GM19395 (cell line): Measurements from ENCODE around the gene STAG1.
A peak's percentile ranks its signal among the peaks of the same experiment; 100 is the strongest.
"Not testable (repeated sequence)": the region's sequence is repeated elsewhere in the genome, so short reads cannot be mapped to it uniquely, and the experiment has no call there.

Source experiments
- ATAC-seq: cut with Tn5 transposase; IDR thresholded peaks from one replicate; pipeline ENCODE4 v1.9.1; 2021; ENCODE audit warnings: mild to moderate bottlenecking, moderate library complexity; ENCODE audit not compliant: unreplicated experiment

STAG1 gene

DNA sequence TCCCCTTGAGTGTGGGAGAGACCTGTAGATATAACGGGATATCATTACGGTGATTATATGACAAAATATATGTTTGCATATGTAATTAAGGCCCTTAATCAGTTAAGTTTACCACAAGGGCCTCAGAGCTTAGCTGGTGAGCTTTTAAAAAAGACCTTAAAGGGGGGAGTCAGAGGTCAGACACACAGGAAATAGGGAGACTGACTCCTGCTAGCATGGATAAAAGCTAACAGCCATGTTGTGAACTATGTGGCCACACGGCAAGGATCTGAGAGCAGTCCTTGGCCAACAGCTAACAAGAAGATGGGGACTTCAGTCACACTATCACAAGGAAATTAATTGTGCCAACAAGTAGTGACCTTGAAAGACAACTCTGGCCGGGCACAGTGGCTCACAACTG is 3.1 kb downstream of the STAG1 start:
- ATAC-seq, result no peak

DNA sequence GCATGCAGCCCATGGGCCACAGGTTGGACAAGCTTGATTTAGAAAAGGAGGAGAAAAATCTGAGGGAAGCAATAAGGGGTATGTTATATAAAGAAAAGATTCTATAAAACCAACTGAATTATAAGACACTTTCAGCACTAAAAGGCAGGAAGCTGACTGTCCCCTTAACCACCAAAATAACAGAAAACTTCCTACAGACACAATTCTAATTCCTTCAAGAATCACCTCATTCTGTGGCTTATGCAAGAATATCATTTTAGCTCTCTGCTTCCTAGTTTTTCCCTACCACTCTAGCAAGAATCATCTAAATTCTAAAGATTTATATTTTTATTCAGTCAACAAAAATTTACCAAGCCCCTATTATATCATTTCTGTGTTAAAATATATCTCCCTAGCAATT is 6.3 kb downstream of the STAG1 start:
- ATAC-seq, result no peak

DNA sequence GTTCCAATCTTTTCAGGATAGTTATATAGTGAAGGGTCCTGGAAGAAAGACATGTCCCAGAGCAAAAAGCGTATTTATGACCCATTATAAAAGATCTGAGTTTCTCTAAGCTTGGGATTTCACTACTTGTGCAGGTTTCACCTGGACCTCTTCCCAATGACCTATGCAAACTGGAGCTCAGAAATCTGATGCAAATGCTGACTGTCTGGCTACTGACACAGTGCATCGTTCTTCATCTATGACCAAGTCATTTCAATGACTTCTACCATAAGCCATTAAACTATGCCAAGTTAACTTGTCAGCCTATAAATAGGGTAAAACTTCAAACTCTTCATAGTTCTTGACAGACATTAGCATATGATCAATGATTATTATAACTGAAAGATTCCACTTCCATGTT is 11.1 kb downstream of the STAG1 start:
- ATAC-seq, result no peak

DNA sequence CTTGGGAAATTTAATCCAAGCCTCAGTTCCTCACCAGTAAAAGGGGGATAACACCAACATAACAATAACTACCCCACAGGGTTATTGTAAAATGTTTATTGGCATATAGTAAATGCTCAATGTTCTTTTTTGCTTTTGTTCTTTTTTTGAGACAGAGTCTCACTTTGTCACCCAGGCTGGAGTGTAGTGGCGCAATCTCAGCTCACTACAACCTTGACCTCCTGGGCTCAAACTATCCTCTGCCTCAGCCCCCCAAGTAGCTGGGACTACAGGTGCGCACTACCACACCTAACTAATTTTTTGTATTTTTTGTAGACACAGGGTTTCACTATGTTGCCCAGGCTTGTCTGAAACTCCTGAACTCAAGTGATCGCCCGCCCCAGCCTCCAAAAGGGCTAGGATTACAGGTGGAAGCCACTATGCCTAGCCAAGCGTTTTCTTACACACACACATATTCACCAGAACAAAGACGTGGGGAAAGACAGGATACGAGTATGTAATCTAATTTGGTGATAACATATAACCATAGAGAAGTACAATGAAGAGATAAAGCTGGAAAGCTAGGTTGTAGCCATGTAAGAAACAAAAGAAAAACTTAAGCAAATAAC is 11.7 kb downstream of the STAG1 start:
- ATAC-seq, result no peak

DNA sequence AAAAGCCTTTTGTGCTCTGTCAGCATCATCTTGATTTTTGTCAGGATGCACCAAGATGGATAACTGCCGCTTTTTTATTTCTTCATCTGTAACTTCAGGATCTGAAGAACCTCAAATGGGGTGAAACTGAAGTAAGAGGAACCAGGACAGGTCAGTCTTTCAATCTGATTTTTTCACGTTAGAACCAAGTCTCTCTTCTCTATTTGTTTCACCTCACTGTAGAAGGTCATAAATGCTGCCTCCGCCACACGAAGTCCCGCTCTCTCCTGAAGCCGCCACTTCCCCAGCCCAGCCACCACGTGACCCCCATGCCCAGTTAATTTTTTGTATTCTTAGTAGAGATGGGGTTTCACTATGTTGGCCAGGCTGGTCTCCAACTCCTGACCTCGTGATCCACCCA is 15.2 kb downstream of the STAG1 start:
- ATAC-seq, result not testable (repeated sequence)

DNA sequence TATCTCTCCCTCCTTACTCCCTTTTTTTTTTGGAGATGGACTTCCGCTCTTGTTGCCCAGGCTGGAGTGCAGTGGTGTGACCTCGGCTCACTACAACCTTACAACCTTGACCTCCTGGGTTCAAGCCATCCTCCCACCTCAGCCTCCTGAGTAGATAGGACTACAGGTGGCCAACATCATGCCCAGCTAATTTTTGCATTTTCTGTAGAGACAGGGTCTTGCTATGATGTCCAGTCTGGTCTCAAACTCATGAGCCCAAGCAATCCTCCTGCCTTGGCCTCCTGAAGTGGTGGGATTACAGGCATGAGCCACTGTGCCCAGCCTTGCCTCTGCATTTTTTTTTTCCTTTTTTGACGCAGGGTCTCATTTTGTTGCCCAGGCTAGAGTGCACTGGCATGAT is 17.1 kb downstream of the STAG1 start:
- ATAC-seq, result no peak

DNA sequence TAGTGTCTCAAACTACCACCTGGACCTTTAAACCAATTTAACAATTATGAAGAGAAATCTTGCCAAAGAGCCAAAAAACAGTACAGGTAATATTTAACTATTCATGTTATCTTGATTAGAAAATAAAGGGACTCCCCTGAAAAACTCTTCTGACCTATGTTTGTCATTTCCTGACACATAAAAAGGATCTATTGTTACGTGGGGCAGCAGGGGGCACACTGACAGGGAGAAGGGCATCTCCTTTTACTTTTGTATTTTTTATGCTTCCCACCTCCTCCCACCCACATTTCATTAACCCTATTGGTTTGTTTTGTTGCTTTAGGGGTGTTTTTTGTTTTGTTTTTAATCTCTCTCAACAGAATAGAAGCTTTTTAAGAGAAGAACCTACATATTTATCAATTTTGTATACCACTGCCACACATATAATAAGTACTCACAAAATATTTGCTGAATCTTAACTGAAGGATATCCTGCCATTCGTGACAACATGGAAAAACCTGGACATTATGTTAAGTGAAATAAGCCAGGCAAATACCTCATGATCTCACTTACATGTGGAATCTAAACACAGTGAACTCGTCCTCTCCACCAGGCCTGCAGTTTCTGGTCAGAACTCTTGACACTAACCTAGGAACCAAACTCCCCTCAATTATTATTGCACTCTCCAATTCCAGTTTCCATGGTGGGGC is 17.7 kb downstream of the STAG1 start:
- ATAC-seq, result no peak

DNA sequence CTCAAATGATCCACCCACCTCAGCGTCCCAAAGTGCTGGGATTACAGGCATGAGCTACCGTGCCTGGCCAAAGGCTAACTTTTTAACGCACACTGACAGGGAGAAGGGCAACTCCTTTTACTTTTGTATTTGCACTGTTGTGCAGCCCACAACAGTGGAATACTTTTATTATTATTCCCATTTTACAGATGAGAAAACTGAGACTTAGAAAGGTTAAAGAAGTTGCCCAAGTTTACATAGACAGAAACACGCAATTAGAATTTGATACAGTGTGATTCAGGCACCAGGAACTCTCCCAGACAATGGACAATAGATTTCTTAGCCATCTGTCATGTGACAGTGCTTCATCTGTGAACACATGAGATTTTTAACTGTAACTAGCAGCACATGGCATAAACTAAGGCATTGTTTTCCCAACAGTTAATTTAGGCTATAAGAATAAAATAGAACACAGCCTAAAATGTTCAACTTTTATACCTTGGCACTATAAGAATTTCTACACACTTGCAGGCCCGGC is 18.8 kb downstream of the STAG1 start:
- ATAC-seq, result no peak

DNA sequence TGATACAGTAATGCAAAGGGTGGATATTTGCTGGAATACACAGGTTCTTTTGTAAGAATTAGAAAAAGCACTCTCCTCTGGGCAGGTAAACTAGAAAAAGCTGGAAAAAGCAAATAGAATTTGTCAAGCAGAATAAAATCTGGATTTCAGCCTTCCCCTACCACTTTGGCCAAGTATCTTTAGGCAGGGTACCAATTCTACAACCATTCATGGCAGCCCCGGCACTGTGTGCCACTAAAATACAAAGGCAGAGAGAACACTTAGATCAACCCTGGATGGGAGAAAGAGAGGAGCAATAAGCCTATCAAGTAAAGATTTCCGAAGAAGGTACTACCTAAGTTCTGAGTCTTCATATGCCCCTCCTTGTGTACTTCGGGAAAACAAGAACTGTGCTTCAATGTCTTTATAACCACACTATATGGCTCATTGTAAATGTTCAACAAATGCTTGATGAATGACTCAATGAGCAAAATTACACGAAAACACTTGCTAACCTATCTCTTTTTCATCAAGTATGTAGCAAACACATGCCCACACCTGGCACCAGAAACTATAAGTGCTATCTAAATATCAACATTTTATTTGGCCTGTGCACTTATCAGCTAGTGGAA is 20.8 kb downstream of the STAG1 start:
- ATAC-seq, result no peak

DNA sequence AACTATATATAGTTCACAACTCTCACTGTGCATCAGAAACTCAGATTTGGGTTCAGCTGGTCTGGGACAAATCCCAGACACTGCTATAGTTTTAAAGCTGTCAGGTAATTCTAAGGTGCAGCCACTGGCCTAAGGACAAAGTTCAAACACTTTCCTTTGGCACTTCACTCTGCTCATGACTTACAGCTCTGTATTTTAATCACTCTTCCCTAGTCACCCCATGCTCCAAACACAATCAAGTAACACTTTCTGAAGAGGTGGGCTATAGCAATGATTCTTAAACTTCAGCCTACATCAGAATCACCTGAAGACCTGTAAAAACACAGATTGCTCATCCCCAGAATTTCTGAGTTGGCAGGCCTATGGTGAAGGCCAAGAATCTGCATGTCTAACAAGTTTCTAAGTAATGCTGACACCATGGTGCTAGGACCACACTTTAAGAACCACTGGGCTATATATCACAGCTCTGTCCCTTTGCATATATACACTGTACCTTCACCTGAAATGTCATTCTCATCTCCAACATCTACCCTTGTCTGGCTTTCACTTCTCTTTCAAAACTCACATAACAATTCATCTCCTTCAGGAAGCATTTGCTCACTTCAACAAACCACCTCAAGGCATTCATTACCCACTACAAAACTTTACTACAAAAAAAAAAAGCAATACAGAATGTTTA is 21.4 kb downstream of the STAG1 start:
- ATAC-seq, result peak; percentile 72

DNA sequence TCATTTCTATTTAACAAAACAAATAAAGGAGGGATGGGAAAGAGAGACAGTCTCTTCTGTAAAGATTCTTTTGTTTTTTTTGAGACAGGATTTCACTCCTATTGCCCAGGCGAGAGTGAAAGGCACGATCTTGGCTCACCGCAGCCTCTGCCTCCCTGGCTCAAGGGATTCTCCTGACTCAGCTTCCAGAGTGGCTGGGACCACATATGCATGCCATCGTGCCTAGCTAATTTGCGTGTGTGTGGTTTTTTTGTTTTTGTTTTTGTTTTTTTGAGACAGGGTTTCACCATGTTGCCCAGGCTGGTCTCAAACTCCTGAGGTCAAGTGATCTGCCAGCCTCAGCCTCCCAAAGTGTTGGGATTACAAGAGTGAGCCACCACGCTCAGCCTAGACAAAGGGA is 23.3 kb downstream of the STAG1 start:
- peak; percentile 3 for ATAC-seq

DNA sequence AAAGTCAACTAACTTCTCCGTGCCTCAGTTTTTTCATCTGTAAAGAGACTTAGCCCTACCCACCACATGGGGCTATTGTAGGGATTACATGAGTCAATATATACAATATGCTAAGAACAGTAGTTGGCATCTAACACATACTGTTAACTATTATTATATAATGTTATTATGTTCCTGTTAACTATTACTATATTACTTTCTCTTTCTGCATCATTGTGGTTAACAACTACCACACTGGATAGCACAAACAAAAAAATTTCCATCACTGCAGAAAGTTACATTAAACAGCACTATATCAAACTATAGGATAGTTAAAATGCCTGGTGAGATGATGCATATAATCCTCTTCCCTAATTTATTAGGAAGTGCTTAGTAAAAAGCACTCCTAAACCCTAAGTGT is 23.7 kb downstream of the STAG1 start:
- peak; percentile 52 for ATAC-seq

DNA sequence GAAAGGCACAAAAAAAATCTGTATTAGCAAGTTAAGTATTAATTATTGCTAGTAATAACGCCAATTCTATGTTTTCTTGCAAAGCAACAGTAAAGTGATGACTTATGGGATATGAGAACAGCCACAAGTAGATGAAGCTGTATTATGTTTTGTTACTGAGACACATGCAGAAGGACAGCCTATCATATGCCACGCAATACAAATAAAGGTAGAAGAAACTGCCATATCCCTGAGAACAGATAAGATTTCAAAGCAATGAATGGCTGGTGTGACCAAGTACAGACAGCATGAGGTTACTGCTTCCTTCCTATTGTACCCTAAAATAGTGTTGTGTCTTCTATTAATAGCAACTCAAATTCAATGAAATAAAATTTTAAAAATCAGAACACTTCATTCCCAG is 26.7 kb downstream of the STAG1 start:
- ATAC-seq, result no peak

DNA sequence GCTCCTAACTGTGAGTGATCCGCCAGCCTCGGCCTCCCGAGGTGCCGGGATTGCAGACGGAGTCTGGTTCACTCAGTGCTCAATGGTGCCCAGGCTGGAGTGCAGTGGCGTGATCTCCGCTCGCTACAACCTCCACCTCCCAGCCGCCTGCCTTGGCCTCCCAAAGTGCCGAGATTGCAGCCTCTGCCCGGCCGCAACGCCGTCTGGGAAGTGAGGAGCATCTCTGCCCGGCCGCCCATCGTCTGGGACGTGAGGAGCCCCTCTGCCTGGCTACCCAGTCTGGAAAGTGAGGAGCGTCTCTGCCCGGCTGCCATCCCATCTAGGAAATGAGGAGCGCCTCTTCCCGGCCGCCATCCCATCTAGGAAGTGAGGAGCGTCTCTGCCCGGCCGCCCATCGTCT is 29.3 kb downstream of the STAG1 start:
- not testable (repeated sequence) for ATAC-seq

DNA sequence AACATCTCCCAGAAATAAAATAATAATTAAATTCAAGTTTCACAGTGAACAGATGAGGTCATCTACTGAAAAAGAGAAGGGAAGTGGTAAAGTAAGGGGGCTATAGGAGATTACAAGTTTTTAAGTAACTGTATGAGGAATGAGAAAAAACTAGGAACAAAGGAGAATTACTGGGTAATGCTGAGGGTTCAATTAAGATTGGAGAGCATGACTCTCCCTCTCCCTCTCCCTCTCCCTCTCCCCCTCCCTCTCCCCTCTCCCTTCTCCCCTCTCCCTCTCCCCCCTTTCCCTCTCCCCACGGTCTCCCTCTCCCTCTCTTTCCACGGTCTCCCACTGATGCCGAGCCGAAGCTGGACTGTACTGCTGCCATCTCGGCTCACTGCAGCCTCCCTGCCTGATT is 29.8 kb downstream of the STAG1 start:
- ATAC-seq, result not testable (repeated sequence)

DNA sequence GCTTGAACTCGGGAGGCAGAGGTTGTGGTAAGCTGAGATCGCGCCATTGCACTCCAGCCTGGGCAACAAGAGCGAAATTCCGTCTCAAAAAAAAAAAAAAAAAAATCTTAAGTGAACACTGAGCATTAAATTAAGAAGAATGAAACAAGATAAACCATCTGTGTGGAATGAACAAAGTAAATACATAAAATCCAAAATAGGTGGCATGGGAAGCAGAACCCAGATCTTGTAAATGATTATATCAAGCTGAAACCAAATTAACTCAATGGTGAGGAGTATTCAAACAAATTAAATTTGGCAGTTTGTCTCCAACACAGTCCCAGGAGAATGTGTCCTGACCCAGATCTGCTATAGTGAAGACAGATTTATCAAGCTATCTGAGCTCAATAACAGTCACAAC is 32.1 kb downstream of the STAG1 start:
- no peak for ATAC-seq

DNA sequence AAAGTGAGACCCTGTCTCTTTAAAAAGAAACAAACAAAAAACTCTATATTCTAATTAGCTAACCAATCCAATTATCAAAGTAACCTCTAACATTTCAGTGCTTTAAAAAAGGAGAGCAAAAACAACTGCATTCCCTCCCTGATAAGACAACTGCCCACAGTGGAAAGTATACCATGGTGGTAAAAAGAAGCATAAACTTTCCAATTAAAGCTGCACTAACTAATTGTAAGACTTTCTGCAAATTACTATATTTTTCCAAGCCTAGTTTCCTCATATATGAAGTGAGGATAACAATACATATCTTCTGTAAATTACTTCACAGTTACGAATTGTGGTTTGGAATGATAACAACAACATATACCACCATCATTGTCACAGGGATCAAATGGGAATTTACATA is 35.5 kb downstream of the STAG1 start:
- no peak for ATAC-seq

DNA sequence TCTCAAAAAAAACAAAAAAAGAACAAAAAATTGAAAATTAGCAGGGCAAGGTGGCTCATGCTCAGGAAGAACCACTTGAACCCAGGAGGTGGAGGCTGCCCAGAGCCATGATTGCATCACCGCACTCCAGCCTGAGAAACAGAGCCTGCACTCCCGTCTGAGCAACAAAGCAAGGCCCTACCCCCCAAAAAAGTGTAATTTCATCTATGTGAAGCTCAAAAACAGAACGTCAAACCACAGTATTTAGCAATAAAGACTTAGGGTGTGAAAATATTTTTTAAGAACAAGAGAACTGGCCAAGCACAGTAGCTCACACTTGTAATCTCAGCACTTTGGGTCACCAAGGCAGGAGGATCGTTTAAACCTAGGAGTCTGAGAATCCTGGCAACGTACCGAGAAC is 38.2 kb downstream of the STAG1 start:
- ATAC-seq, result no peak

DNA sequence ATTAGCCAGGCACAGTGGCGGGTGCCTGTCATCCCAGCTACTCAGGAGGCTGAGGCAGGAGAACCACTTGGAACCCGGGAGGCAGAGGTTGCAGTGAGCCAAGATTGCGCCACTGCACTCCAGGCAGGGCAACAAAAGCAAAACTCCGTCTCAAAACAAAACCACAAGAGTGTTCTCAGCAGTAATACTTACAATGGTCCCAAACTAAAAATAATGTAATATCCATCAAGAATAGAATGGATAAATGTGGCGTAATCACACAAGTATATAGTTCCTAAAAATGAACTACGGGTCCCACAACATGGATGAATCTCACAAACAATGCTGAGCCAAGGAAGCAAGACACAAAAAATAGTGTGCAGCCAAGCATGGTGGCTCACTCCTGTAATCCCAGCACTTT is 39.2 kb downstream of the STAG1 start:
- no peak for ATAC-seq

DNA sequence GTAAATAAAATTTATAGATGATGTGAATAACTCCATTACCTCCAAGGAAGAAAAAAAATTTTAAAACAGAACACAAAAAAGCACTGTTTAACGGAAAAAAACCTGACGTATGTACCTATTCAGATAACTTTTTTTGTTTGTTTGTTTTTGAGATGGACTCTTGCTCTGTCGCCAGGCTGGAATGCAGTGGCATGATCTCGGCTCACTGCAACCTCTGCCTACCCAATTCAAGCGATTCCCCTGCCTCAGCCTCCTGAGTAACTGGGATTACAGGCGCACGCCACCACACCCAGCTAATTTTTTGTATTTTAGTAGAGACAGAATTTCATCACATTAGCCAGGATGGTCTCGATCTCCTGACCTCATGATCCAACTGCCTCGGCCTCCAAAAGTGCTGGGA is 40.3 kb downstream of the STAG1 start:
- ATAC-seq, result not testable (repeated sequence)

DNA sequence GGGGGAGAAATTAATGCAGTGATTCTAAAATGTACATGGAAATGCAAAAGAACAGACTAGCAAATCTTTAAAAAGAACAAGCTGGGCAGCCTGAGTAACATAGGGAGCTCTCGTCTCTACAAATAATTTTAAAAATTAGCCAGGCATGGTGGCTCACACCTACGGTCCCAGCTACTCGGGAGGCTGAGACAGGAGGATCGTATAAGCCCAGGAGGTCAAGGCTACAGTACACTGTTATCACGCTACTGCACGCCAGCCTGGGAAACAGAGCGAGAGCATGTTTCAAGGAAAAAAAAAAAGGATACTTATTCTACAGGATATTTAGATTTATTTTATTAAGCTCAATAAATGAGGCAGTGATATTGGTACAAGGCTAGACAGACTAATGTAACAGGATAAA is 40.9 kb downstream of the STAG1 start:
- no peak for ATAC-seq

DNA sequence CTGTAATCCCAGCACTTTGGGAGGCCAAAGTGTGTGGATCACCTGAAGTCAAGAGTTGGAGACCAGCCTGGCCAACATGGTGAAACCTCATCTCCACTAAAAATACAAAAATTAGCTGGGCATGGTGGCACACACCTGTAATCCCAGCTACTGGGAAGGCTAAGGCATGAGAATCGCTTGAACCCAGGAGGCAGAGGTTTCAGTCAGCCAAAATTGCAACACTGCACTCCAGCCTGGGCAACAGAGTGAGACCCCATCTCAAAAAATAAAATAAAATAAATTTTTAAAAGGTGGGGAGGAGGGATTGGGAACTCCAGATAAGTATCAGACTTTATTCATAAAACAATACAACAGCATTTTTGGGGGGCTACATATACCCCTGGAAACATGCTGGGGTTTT is 42.4 kb downstream of the STAG1 start:
- ATAC-seq, result not testable (repeated sequence)
